Suprapubic skin (tissue), 3 donors: ENCODE data around the gene DNM3.

ENCODE experiments used
- CTCF ChIP-seq, 2 donors: fragments of 200-600 bp in 1 of 2; fragments of 450-650 bp in 1 of 2; sonication (generic) in 1 of 2; IDR thresholded peaks; one replicate each; pipeline ENCODE4 v1.5.1; 2016 to 2019; ENCODE audit warnings: antibody characterized with exemption in 2 of 2, mild to moderate bottlenecking in 1 of 2, moderate library complexity in 1 of 2
- POLR2AphosphoS5 ChIP-seq, 3 donors: sonication (generic); formaldehyde crosslinking; IDR thresholded peaks; one replicate each; pipeline ENCODE4 v1.6.1; 2017; ENCODE audit warnings: antibody characterized with exemption in 3 of 3

GRCh38 chr1:171841931-171842761, 848 bp downstream of the DNM3 start:
- TF ChIP-seq CTCF (IDR thresholded peaks at IDR 0.05) (no peak), POLR2AphosphoS5 (IDR thresholded peaks at IDR 0.05) (no peak)
